Thyroid gland (tissue), 4 donors: Measurements from ENCODE around the gene SMYD4. TPM values are rescaled to one million over a fixed set of nuclear protein-coding genes. Genes with fewer than 3 reads are reported as not detected.

ENCODE experiments used
- DNase-seq, 2 donors: peaks; one replicate each; pipeline ENCODE4 v3.0.0-alpha.2; 2019
- H3K27ac ChIP-seq, 3 donors: fragments of 200-600 bp; sonication (generic); 1 replicate in 2 of 3; 2 replicates in 1 of 3; pipeline ENCODE4 v1.5.1; 2016 to 2019; ENCODE audit warnings: mild to moderate bottlenecking in 1 of 3, moderate library complexity in 1 of 3
- H3K27me3 ChIP-seq: fragments of 200-600 bp; sonication (generic); one replicate; pipeline ENCODE4 v1.5.1; 2019
- H3K36me3 ChIP-seq, 2 donors: fragments of 200-600 bp; sonication (generic); one replicate each; pipeline ENCODE4 v1.5.1; 2016 to 2019
- H3K4me1 ChIP-seq, 2 donors: fragments of 200-600 bp; sonication (generic); one replicate each; pipeline ENCODE4 v1.5.1; 2017 to 2019
- H3K4me3 ChIP-seq, 3 donors: fragments of 200-600 bp; sonication (generic); replicated peaks in 1 of 3; 1 replicate in 2 of 3; 2 replicates in 1 of 3; pipeline ENCODE4 v1.5.1; 2016; ENCODE audit warnings: mild to moderate bottlenecking in 1 of 3
- H3K9me3 ChIP-seq: fragments of 200-600 bp; sonication (generic); one replicate; pipeline ENCODE4 v1.5.1; 2017
- POLR2A ChIP-seq, 2 donors: fragments of 450-650 bp; IDR thresholded peaks; one replicate each; pipeline ENCODE4 v1.6.1; 2017; ENCODE audit warnings: antibody characterized with exemption in 2 of 2, mild to moderate bottlenecking in 2 of 2, moderate library complexity in 1 of 2
- WGBS, 2 donors: methylation state at CpG; one replicate each; pipeline ENCODE4 v1.1.5; 2017; 5-methylcytosine and 5-hydroxymethylcytosine counted together
- intact Hi-C: fragments of 100-400 bp; cut with DNase I; formaldehyde crosslinking; loops from one replicate; pipeline ENCODE4 v1.15.1; 2023
- total RNA-seq, 4 donors: library from RNA; depleted of rRNA; stranded (reverse); fragments of >200 nt; gene quantifications; one replicate each; pipeline ENCODE4 v1.2.3, GENCODE V29; 2016
- TF ChIP-seq, protein P1 (sequence below), 6 experiments: fragments of 200-600 bp in 3 of 6; fragments of 450-650 bp in 3 of 6; sonication (generic) in 3 of 6; IDR thresholded peaks; one replicate each; pipeline ENCODE4 v1.5.1; 2016 to 2019; ENCODE audit warnings: antibody characterized with exemption in 6 of 6, mild to moderate bottlenecking in 2 of 6, inconsistent platforms in 1 of 6, moderate library complexity in 1 of 6

The SMYD4 gene
- total RNA-seq, 4 donors from 2014 or later, result 19.3 to 21.9 (median 20.4) TPM

DNA sequence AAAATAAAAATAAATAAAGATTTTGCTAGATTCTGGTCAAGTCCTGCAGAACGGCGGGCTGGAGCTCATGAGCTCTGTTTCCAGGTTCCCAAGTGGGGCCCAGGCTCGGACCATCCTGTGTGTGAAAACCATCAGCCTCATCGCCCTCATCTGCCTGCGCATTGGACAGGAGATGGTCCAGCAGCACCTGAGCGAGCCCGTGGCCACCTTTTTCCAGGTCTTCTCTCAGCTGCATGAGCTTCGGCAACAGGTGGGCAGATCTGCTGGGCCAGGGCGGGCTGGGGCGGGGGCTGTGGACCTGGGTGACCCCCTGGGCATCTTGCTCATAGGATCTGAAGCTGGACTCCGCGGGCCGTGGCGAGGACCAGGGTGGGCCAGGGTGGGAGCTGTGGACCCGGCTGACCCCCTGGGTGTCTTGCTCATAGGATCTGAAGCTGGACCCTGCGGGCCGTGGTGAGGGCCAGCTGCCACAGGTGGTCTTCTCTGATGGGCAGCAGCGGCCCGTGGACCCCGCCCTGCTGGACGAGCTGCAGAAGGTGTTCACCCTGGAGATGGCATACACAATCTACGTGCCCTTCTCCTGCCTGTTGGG, 97.4 kb downstream of the SMYD4 start:
- no peaks in the 10 kb centered on the region for H3K9me3 ChIP-seq
- TF ChIP-seq, protein P1, sequence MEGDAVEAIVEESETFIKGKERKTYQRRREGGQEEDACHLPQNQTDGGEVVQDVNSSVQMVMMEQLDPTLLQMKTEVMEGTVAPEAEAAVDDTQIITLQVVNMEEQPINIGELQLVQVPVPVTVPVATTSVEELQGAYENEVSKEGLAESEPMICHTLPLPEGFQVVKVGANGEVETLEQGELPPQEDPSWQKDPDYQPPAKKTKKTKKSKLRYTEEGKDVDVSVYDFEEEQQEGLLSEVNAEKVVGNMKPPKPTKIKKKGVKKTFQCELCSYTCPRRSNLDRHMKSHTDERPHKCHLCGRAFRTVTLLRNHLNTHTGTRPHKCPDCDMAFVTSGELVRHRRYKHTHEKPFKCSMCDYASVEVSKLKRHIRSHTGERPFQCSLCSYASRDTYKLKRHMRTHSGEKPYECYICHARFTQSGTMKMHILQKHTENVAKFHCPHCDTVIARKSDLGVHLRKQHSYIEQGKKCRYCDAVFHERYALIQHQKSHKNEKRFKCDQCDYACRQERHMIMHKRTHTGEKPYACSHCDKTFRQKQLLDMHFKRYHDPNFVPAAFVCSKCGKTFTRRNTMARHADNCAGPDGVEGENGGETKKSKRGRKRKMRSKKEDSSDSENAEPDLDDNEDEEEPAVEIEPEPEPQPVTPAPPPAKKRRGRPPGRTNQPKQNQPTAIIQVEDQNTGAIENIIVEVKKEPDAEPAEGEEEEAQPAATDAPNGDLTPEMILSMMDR (IDR thresholded peaks at IDR 0.05), result no peak
- no peak for TF ChIP-seq POLR2A (IDR thresholded peaks at IDR 0.05)
- peaks cover 0 to 6% of the 10 kb centered on the region in 2 donors for H3K4me1 ChIP-seq
- no peaks in the 10 kb centered on the region for H3K27me3 ChIP-seq
- peaks cover 13 to 33% of the 10 kb centered on the region in 2 donors for H3K36me3 ChIP-seq
- H3K27ac ChIP-seq, result no peak overlapping the region
- no peak overlapping the region for H3K4me3 ChIP-seq
- 93 to 95% methylated on average over 16 to 17 of the region's 22 CpGs for WGBS, 2 donors
- intact Hi-C loops, result no loop called here
- DNase-seq, result no peak

DNA sequence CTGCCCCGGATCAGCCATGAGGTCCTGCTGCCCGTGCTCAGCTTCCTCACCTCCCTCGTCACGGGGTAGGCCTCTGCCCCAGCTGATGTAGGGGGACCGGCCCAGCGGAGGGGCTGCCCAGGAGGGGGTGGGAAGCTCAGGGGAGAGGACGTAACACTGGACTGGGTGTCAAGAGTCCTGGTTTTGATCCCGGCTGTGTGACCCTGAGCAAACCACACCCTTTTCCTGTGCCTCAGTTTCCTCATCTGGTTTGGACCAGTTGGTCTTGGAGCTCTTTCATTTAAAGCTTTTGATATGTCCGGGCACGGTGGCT, 98.6 kb downstream of the SMYD4 start:
- WGBS, 2 donors, result 90 to 96% methylated on average over 4 to 10 of the region's 10 CpGs
- intact Hi-C loops, result no loop called here
- no peak for DNase-seq
- Histone ChIP-seq H3K36me3 (peaks cover 16 to 31% of the 10 kb centered on the region in 2 donors), H3K9me3 (no peaks in the 10 kb centered on the region), H3K27ac (peak overlapping the region in 1 of 3 donors; percentile 17), H3K27me3 (no peaks in the 10 kb centered on the region), H3K4me3 (no peak overlapping the region), H3K4me1 (peaks cover 0 to 6% of the 10 kb centered on the region in 2 donors)
- no peak for TF ChIP-seq POLR2A (IDR thresholded peaks at IDR 0.05)
- TF ChIP-seq, protein P1 (IDR thresholded peaks at IDR 0.05), result no peak

DNA sequence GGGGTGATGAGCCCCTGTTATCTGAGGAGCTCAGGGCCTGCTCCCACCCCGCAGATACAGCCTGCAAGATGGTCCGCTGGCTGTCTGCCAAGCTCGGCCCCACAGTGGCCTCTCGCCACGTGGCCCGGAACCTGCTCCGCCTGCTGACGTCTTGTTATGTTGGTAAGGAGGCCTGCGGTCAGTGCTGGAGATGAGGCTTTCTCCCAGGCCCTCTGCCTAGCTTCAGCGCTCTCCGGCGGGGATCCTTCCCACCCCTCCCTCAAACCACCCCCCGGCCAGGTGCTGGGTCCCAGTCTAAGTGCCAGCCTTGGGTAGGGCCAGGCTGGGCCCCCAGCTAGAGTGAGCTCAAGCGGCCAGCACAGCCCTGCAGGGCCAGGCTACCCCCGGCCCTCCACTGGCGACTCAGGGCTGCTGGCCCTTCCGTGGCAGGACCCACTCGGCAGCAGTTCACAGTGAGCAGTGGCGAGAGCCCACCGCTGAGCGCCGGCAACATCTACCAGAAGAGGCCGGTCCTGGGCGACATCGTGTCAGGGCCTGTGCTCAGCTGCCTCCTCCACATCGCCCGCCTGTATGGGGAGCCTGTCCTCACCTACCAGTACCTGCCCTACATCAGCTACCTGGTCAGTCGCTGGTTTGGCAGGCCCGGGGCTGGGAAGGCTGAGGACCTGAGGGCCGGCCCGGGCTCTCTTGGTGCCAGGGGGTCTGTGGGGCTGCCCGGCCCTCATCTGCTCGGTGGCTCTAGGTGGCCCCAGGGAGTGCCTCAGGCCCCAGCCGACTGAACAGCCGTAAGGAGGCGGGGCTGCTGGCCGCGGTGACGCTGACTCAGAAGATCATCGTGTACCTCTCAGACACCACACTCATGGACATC, 99.1 kb downstream of the SMYD4 start:
- peaks cover 0 to 9% of the 10 kb centered on the region in 2 donors for H3K4me1 ChIP-seq
- H3K27me3 ChIP-seq, result no peaks in the 10 kb centered on the region
- H3K27ac ChIP-seq, result peak overlapping the region; percentile 39 to 76 (median 61)
- no peaks in the 10 kb centered on the region for H3K9me3 ChIP-seq
- peak; percentile 53 to 54 for DNase-seq
- TF ChIP-seq POLR2A (IDR thresholded peaks at IDR 0.05), result no peak
- TF ChIP-seq, protein P1 (IDR thresholded peaks at IDR 0.05), result no peak
- no peak overlapping the region for H3K4me3 ChIP-seq
- H3K36me3 ChIP-seq, result peaks cover 16 to 29% of the 10 kb centered on the region in 2 donors
- intact Hi-C loops, result no loop called here
- 80 to 90% methylated on average over 2 to 13 of the region's 40 CpGs for WGBS, 2 donors

DNA sequence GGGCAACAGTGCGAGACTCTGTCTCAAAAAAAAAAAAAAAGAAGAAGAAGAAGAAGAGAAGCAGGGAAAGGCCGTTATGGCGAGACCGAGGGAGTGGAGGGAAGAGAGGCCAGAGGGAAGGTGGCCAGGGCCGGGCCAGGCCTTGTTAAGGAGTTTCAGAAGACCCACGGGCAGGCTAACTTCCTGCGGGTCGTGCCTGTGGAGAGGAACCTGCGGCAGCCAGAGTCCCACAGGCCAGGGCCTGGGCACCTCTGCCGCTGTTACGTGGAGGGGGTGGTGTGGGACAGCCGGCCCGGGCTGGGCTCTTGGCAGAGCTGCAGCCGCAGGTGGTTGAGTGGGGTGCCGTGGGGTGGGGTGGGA, 99.8 kb downstream of the SMYD4 start:
- H3K27ac ChIP-seq, result peak overlapping the region in 2 of 3 donors; percentile 61 to 76
- no peak for DNase-seq
- no peak for TF ChIP-seq POLR2A (IDR thresholded peaks at IDR 0.05)
- TF ChIP-seq, protein P1 (IDR thresholded peaks at IDR 0.05), result no peak
- intact Hi-C loops, result loop anchor here (5.0 kb wide), 1 partner anchor 57 kb away; no protein-coding TSS in a partner anchor
- H3K36me3 ChIP-seq, result peaks cover 16 to 29% of the 10 kb centered on the region in 2 donors
- no peaks in the 10 kb centered on the region for H3K27me3 ChIP-seq
- 68 to 69% methylated on average over 12 to 13 of the region's 15 CpGs for WGBS, 2 donors
- H3K9me3 ChIP-seq, result no peaks in the 10 kb centered on the region
- peaks cover 6 to 15% of the 10 kb centered on the region in 2 donors for H3K4me1 ChIP-seq
- no peak overlapping the region for H3K4me3 ChIP-seq

Other genes starting within 250 kb of the SMYD4 start
- 10 to 100 TPM; 17.5 to 28.2 (median 23.9) TPM for gene SLC43A2, start 201.1 kb downstream of the SMYD4 start, total RNA-seq
- gene SCARF1, start 184.2 kb downstream of the SMYD4 start, total RNA-seq, result 10 to 100 TPM; 31.6 to 52.0 (median 35.5) TPM
- 100 to 1,000 TPM in 3 of 4 donors, 10 to 100 TPM in 1; 67.5 to 140 (median 124) TPM for gene RILP, start 180.0 kb downstream of the SMYD4 start, total RNA-seq
- 100 to 1,000 TPM; 181 to 256 (median 242) TPM for gene PRPF8, start 145.0 kb downstream of the SMYD4 start, total RNA-seq
- gene TLCD2, start 119.5 kb downstream of the SMYD4 start, total RNA-seq, result 1 to 10 TPM; 1.7 to 5.6 (median 3.7) TPM
- 10 to 100 TPM; 25.6 to 31.0 (median 30.3) TPM for gene WDR81, start 105.2 kb downstream of the SMYD4 start, total RNA-seq
- gene SERPINF2, start 87.0 kb downstream of the SMYD4 start, total RNA-seq, result 1 to 10 TPM; 4.3 to 9.7 (median 7.1) TPM
- 1,000 to 10,000 TPM in 1 of 4 donors, 100 to 1,000 TPM in 3; 289 to 1,632 (median 420) TPM for gene SERPINF1, start 67.8 kb downstream of the SMYD4 start, total RNA-seq
- gene RPA1, start 103 bp upstream of the SMYD4 start, total RNA-seq, result 10 to 100 TPM; 24.0 to 37.2 (median 26.4) TPM
- gene RTN4RL1, start 195.4 kb upstream of the SMYD4 start, total RNA-seq, result 1 to 10 TPM; 1.6 to 4.9 (median 2.5) TPM
- gene DPH1, start 200.3 kb upstream of the SMYD4 start, total RNA-seq, result 10 to 100 TPM; 41.6 to 61.1 (median 49.3) TPM
- gene OVCA2, start 212.1 kb upstream of the SMYD4 start, total RNA-seq, result 10 to 100 TPM; 37.6 to 54.1 (median 47.3) TPM
- gene HIC1, start 225.2 kb upstream of the SMYD4 start, total RNA-seq, result 10 to 100 TPM; 13.3 to 23.2 (median 18.3) TPM